GM21717 (cell line): ENCODE measurements around the gene ANKRD12.

Source experiments
- ATAC-seq: cut with Tn5 transposase; IDR thresholded peaks from one replicate; pipeline ENCODE4 v1.9.1; 2021; ENCODE audit warnings: mild to moderate bottlenecking, moderate library complexity; ENCODE audit not compliant: unreplicated experiment

The ANKRD12 gene

DNA sequence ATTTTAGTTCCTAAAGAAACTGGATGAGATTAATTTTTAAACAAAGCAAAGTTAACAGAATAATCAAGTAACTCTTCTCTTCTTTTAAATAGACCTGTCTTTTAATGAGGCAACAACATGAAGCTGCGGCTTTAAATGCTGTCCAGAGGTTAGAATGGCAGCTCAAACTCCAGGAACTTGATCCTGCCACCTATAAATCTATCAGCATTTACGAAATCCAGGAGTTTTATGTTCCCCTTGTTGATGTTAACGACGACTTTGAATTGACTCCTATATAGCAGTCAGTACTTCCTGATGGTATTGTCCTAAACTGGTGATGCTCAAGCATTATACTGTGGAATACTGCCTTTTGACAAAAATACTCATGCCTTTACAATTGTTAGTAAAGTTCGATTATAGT is 144.3 kb downstream of the ANKRD12 start:
- ATAC-seq: no peak

DNA sequence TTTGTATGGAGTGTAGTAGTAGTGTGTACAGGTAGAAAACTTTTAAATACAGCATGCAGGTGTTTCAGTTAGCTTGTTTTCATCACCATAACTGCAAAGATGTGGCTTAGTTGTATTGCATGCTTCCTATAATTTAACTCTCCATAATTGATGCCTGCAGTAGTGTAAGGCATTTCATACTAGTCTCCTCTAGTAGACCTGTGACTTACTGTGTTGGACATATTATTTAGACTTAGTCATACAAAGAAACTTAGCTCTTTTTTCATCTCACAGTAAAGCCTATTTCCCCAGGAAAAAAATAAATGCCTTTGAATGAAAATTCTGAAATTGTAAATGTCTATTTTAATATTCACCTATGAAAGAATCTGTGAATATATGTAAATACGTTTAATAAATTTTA is 145.2 kb downstream of the ANKRD12 start:
- no peak for ATAC-seq

DNA sequence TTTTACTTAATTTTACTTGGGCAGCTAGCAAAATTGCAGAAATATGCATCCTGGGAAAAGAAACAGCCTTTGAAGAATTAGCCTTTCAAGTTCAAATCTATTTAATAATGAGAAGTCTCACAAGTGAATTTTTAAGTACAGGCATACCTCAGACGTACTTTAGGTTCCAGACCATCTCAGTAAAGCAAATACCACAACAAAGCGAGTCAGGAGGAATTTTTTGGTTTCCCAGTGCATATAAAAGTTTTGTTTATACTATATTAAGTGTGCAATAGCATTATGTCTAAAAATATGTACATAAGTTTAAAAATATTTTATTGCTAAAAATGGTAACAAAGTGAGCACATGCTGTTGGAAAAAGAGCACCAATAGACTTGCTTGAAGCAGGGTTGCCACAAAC is 147.2 kb downstream of the ANKRD12 start:
- no peak for ATAC-seq

DNA sequence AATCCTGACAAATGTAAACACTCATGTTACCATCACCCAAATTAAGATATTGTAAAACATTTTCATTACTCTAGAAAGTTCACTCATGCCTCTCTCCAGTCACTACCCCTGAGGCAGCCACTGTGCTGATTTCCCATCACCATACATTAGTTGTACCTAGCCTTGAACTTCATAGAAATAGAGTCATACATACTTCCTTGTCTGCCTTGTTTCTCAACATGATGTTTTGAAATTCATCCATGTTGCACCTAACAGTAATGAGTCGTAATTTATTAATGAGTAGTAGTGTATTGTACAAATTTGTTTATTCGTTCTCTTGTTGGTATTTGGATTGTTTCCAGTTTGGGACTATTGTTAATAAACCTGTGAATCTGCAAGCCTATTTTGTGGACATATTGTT is 149.0 kb downstream of the ANKRD12 start:
- ATAC-seq: no peak

DNA sequence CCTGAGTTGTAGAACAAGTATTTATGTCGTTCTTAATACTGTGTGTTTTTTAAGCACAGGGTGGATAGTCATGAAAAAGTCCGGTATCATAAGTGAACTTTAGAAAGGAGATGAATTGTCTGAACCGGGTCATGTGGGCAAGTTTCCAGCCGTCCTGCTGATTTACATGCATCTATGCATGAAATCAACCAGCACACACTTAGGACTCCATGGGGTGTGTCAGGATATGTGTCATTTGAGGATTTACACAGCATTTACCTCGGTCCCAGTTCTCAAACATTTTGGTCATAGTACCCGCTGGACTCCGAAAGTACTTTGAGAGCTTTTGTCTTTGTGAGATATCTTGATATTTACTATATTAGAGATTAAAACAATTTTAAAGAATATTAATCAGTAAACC is 150.5 kb downstream of the ANKRD12 start:
- no peak for ATAC-seq

DNA sequence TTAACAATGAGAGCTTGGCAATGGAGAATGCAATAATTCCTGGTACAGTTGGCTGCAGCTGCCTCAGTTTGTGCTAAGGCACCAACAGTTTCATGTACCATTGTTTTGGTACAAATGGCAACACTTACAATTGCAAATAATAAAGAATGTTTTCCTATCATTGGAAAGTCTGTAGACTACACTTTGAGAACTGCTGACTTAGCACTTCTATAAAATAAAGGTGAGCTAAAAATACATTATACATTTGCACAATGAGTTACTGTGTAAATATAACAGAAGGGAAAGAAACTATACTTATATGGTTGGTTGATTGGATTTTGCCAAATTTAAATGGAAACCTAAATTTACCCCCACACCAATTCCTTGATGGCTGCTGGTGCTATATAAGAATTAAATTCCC is 153.1 kb downstream of the ANKRD12 start:
- ATAC-seq: no peak

DNA sequence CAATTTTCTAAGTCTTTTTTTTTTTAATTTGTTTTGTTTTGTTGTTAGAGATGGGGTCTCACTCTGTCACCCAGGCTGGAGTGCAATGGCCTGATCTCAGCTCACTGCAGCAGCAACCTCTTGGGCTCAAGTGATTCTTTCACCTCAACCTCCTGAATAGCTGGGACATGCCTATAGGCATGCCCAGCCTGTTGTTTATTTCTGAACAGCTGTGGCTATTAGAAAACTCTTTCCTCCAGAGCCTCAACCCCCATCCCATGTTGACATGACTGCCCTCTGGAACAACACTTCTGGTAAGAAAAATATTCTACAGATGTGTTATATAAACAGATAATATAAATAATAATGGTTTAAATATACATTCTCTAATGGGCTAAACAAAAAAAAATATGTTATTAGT is 153.6 kb downstream of the ANKRD12 start:
- ATAC-seq: no peak

DNA sequence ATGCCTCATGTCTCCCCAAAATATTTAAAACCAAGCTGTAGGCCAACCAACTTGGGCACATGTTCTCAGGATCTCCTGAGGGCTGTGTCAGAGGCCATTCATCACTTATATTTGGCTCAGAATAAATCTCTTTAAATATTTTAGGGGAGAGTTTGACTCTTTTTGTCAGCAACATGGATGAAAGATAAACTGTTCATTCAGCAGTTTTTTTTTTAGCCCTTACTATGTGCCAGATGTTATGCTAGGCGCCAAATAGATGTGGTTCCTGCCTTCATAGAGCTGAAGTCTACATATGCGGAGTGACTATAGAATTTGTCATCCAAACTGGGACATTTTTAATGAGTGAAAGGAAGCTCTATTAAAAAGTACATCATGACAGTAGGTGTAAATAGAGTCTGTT is 155.5 kb downstream of the ANKRD12 start:
- ATAC-seq: no peak

DNA sequence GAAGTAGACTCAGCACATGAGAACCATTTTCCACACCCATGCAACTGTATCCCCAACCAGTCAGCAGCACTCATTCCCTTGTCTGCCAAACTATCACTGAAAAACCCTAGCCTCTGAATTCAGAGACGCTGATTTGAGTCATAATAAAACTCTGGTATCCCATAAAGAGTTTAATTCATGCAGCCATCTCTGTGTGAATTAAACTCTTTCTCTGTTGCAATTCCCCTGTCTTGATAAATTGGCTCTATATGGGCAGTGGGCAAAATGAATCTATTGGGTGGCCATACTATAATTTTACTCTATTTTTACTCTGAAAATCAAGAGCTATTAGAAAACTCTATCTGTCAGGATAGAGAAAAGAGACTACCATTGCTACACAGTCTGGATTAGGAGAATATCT is 157.4 kb downstream of the ANKRD12 start:
- ATAC-seq: no peak

DNA sequence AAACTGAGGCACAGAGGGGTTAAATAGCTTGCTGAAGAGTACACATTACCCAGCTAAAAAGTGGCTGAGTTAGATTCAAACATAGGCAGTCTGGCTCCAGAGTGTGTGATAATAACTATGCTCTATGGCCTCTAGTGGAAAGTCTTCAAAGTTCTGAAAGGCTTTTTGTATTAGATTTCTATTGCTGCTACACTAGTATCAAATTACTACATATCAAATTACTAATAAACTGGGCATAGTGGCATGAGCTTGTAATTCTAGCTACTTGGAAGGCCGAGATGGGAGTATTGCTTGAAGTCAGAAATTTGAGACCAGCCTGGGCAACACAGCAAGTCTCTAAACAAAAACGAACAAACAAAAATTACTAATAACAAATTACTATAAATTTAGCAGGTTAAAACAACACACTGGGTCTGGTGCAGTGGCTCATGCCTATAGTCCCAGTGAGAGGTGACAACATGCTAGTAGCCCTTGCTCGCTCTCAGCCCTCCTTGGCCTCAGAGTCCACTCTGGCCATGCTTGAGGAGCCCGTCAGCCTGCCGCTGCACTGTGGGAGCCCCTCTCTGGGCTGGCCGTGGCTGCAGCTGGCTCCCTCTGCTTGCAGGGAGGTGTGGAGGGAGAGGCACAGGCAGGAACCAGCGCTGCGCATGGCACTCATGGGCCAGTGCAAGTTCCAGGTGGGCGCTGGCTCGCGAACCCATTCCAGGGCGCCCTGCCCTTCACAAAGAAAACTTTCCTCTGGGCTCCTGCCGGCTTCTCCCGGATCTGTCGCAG is 159.8 kb downstream of the ANKRD12 start:
- ATAC-seq: no peak

DNA sequence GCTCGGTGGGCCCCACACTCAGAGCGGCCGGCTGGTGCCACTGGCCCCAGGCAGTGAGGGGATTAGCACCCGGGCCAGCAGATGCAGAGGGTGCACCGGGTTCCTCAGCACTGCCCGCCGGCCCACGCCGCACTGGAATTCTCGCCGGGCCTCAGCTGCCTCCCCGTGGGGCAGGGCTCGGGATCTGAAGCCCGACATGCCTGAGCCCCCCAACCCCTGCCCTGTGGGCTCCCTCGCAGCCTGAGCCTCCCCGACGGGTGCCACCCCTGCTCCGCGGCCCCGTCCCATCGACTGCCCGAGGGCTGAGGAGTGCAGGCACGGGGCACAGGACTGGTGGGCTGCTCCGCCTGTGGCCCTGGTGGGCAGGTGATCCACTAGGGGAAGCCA is 160.4 kb downstream of the ANKRD12 start:
- no peak for ATAC-seq

DNA sequence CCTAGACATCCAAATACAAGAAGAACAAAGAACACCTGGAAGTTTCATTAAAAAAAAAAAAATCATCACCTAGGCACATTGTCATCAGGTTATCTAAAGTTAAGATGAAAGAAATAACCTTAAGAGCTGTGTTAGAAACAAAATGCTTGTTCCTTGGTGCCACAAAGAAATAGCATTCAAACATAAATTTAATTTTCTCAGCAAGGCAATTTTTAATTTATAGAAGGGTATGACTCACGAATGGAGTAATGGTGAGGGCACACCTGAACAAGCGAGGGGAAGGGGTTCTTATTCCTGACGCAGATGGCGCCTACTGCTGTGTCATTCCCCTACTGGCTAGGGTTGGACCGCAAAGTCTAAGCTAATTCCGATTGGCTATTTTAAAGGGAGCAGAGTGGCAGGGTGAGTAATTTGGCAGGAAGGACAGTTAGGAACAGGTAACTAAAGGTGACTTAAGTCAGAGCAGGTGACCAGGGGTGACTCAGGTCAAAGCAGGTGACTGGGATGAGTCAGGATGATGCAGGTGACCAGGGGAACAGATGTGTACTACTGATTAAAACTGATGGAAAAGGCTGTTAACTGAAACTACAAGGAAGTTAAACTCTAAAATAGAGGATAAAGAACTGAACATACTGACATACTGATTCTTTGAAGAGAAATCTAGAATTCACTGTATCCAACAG is 167.9 kb downstream of the ANKRD12 start:
- ATAC-seq: no peak

DNA sequence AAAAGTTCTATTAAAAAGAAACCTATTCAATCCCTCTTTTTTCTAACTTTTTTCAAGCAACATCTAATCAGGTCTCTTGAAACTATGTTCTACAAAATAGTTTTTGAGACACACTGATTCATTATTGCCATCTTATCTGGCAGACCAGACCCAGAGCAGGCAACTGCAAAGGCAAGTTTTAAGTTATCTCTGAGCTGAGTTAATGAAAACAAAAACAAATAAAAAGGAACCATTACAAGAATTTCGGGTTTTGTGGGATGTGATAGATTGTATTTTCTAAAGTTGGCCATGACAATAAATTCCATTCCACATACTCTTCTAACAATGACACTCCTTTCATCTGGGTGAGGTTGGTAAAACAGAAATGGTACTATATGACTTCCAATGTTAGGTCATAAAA is 182.8 kb downstream of the ANKRD12 start:
- no peak for ATAC-seq

DNA sequence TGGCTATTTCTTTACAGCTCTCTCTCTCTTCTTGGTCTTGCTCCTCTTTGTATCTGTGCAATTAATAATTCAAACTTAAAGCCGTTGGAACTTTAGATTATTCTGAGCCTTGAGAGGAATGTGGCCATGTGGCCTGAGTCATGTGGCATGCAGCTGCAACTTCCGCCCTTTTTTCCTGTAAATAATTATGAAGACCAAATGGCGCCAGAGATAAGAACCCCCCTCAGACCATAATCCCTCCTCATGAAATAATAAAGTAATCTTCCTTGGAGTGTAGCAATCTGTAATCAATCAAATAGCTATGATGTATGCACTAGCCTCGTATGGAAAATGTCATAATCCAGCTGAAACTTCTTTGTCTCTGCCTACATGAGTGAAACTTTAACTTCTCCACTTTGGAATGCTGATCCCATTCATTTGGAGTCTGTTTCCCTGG is 184.5 kb downstream of the ANKRD12 start:
- no peak for ATAC-seq

DNA sequence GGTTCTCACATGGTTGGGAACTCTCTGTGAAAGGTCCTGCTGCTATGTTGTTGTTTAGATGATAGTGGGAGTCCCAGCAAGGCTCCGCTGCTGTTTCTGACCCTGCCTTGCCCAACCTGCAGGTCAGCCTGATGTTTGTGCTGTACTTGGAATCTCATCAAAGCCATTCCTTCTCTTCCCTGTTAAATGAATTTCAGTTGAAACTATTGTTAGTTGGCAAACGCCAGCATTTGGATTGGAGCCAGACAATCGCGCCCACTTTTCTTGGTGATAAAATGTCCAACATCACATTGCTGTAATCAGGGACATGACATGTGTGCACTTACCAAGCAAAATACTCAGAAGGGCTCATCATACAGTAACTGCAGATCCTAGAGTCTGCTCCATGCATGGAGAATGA is 185.2 kb downstream of the ANKRD12 start:
- no peak for ATAC-seq

DNA sequence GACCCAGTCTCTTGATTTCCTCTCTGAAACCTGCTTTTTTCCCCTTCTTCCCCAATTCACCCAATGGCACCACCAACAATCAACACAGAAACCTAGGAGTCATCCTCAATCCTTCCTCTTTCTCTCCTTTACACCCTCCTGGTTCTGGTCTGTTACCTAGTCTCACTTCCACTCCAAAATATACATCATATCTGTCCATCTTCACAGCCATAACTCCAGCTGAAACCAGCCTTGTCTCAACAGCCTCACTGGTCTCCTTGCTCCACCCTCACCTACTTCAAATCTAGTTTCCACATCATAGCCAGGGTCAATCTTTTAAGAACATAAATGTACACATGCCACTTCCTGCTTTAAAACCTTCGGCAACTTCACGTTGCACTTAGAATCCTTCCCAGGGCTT is 186.2 kb downstream of the ANKRD12 start:
- ATAC-seq: no peak

DNA sequence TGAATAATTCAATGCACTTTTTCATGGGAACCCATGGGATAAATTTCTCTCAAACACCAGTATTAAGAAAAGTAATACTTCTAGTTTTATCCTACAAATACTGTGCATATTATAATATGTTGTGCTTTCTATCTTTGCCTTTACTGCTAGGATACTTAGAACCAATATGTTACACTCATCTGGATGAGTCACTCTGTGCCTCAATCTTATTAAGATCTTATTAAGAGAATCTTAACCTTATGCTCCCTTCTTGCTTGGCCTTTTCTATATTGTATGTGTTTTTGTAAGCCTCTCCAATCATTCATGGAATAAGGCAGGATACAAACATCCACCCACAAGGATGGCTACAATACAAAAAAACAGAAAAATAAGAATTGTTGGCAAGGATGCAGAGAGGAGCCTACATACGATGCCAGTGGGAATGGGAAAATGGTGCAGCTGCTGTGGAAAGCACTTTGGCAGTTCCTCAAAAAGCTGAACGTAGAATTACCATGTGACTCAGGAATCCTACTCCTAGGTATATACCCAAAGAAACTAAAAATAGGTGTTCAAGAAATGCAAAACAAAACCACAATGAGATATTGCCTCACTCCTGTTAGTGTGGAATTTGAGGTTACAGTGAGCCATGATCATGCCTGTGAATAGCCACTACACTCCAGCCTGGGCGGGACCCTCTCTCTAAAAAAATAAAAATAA is 187.3 kb downstream of the ANKRD12 start:
- no peak for ATAC-seq

DNA sequence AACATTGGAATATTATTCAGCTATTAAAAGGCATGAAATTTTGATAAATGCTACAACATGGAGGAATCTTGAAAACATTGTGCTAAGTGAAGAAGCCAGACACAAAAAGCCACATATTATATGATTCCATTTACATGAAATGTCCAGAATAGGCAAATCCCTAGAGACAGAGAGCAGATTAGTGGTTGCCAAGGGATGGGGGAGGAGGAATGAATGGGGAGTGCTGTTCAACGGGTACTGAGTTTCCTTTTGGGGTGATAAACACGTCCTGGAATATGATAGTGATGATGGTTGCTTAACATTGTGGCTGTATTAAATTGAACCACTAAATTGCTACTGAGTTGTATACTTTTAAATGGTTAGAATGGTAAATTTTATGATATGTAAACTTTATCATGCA is 189.1 kb downstream of the ANKRD12 start:
- no peak for ATAC-seq

DNA sequence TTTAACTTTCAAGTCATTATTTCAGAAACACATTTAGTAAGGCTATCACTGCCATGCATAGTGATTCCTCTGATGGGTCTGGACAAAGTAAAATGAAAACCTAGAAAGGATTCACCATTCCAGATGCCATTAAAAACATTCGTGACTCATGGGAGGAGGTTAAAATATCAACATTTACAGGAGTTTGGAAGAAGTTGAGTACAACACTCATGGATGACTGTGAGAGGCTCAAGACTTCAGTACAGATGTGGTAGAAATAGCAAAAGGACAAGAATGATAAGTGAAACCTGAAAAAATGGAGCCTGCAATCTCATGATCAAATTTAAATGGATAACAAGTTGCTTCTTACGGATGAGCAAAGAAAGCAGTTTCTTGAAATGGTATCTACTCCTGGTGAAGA is 192.2 kb downstream of the ANKRD12 start:
- no peak for ATAC-seq

DNA sequence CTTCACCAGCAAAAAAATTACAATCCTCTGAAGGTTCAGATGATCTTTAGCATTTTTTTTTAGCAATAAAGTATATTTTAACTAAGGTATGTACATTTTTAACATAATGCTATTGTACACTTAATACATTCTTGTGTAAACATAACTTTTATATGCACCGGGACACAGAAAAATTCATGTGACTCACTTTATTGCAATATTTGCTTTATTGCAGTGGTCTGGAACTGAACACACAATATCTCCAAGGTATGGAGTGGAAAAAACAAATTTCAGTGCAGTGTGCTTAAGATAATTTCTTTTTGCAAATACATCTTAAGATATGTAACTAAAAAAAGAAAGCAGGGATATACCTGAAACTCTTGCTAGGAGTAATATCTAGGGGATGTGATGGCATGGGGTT is 192.9 kb downstream of the ANKRD12 start:
- no peak for ATAC-seq

DNA sequence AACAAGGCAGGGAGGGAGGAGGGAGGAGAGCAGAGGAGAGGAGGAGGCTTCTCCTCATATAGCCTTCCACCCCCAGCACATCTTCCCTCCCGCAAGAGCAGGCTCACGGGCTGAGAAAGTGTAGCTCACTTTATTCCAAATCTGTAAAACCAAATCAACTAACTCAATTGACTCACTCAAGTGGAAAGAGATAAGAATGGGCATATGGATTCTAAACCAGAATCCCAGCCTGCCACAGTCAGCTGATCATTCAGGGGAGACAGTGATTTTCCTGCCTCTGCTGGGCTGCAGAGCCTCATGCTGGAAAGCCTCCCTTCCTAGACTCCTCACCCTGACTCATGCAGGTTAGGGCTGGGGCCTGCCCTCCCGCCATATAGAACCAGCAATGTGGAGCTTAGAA is 193.8 kb downstream of the ANKRD12 start:
- ATAC-seq: no peak
